ENCODE results near the gene RAB37.

The RAB37 gene

DNA sequence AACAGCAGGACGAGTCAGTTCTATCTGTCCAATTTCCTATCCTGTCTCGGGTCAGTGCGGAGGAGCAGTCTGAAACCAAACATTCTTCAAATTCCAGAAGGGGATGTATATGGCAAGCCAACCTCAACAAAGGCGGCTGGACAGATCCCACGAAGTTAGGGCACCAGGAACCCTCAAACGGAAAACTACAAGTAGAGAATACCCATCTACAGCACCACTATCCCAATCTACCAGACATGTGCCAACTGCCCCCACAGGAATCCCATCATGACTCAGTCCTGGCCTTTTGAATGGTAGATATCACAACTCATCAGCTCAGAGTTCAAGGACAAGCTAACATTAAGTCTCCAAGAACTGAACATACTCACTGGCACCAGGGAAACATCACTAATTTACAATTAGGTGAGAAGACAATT, 36.8 kb downstream of the RAB37 start:
- H3K4me3 ChIP-seq (replicated peaks in 1 of 2; ENCODE audit: low read depth in 2 of 2, low read length in 2 of 2), result no peak overlapping the region
- peak; percentile 66 to 67 for DNase-seq (ENCODE audit: low read depth in 2 of 2)
- no peak for TF ChIP-seq CTCF (IDR thresholded peaks at IDR 0.05; ENCODE audit: low read depth, low read length)

- no peak for TF ChIP-seq CTCF (IDR thresholded peaks at IDR 0.05; ENCODE audit: low read depth, low read length)
- no peak for DNase-seq (ENCODE audit: low read depth in 2 of 2)
- H3K4me3 ChIP-seq (replicated peaks in 1 of 2; ENCODE audit: low read depth in 2 of 2, low read length in 2 of 2), result peak overlapping the region; percentile 91 to 97
These were observed 38.5 kb downstream of the RAB37 start for GRCh38 chr17:74775409-74776043.

- no peak for TF ChIP-seq CTCF (IDR thresholded peaks at IDR 0.05; ENCODE audit: low read depth, low read length)
- peak; percentile 95 to 97 for DNase-seq (ENCODE audit: low read depth in 2 of 2)
- H3K4me3 ChIP-seq (replicated peaks in 1 of 2; ENCODE audit: low read depth in 2 of 2, low read length in 2 of 2), result peak within 1 kb of the TSS; percentile 91 to 97
These were observed 39.2 kb downstream of the RAB37 start, which contains the start of gene NAT9 for GRCh38 chr17:74776044-74776962. Gene NAT9, minus strand, starts transcription at chr17:74776345. Its CDS starts 647 bp downstream, at chr17:74775698.

DNA sequence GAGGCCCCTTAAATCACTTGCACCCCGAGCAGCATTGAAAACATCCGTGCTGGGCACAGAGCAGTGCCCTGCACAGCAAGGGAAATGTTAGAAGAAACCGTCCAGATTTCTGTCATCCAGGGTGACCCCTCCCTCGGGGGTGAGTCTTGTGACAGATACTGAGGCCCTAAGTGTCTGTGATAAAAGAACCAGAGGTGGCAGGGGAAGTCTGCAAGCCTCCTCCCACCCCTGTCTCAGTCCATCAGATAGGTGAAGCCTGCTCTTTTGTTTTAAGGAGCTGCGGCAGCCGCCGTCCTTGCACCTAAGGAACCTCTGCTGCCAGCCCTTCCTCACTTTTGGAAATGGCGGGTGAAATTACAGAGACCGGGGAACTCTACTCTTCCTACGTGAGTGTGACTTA, 39.9 kb downstream of the RAB37 start:
- DNase-seq (ENCODE audit: low read depth in 2 of 2), result no peak
- no peak for TF ChIP-seq CTCF (IDR thresholded peaks at IDR 0.05; ENCODE audit: low read depth, low read length)
- H3K4me3 ChIP-seq (replicated peaks in 1 of 2; ENCODE audit: low read depth in 2 of 2, low read length in 2 of 2), result peak overlapping the region; percentile 91 to 97

- no peak overlapping the region for H3K4me3 ChIP-seq (replicated peaks in 1 of 2; ENCODE audit: low read depth in 2 of 2, low read length in 2 of 2)
- TF ChIP-seq CTCF (IDR thresholded peaks at IDR 0.05; ENCODE audit: low read depth, low read length), result no peak
- DNase-seq (ENCODE audit: low read depth in 2 of 2), result no peak
These were observed 41.0 kb downstream of the RAB37 start for GRCh38 chr17:74777901-74778515.

DNA sequence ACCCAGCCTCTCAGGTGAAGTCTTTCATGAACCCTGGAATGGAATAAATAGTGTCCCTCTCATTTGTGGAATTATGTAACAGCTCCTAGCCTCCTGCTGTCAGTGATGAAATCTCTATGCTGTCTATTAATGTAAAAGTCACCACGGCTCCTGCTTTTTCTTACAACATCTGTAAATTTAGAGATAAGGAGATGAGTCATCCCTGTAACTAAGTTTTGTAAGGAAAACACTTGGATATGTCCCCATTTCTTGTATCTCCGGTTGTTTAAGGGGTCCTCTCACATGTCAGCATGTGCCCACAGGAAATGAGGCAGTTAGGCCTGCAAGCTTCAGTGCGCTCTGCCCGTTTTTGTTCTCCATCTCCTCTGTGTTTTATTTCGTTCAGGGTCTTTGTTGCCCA, 41.9 kb downstream of the RAB37 start:
- H3K4me3 ChIP-seq (replicated peaks in 1 of 2; ENCODE audit: low read depth in 2 of 2, low read length in 2 of 2), result no peak overlapping the region
- DNase-seq (ENCODE audit: low read depth in 2 of 2), result peak; percentile 56 to 66
- TF ChIP-seq CTCF (IDR thresholded peaks at IDR 0.05; ENCODE audit: low read depth, low read length), result no peak
